GM19239 (cell line): Measurements from ENCODE around the gene PLA2G4E.

Experiments
- DNase-seq: peaks from one replicate; pipeline ENCODE4 v3.0.0; 2011; ENCODE audit warnings: low spot score; ENCODE audit not compliant: insufficient read length
- FAIRE-seq: peaks from 2 replicates; lab custom pipeline; 2011; peaks lifted over from hg19 to GRCh38; lab: Jason Lieb, UNC

PLA2G4E gene

GRCh38 chr15:41982133-41982930, 38.5 kb downstream of the PLA2G4E start:
- FAIRE-seq (no peak), DNase-seq (no peak)

- DNase-seq (no peak), FAIRE-seq (no peak)
These were observed 39.3 kb downstream of the PLA2G4E start for GRCh38 chr15:41981371-41982132.

- no peak for DNase-seq
- no peak for FAIRE-seq
These were observed 40.1 kb downstream of the PLA2G4E start for GRCh38 chr15:41980654-41981323.

GRCh38 chr15:41979493-41980266, 41.2 kb downstream of the PLA2G4E start:
- no peak for DNase-seq
- FAIRE-seq: no peak

GRCh38 chr15:41978534-41978933, 42.3 kb downstream of the PLA2G4E start:
- FAIRE-seq (no peak), DNase-seq (no peak)

GRCh38 chr15:41977757-41978383, 43.0 kb downstream of the PLA2G4E start:
- FAIRE-seq: no peak

GRCh38 chr15:41975669-41976068, 45.2 kb downstream of the PLA2G4E start:
- DNase-seq (no peak), FAIRE-seq (no peak)

More at GRCh38 chr15:41977757-41978383, 43.0 kb downstream of the PLA2G4E start:
- DNase-seq: no peak

GRCh38 chr15:41974041-41974440, 46.8 kb downstream of the PLA2G4E start:
- no peak for FAIRE-seq
- DNase-seq: no peak

- DNase-seq: peak; percentile 93
- FAIRE-seq: peak; percentile 99
These were observed 48.3 kb downstream of the PLA2G4E start, which contains the start of gene EHD4 for GRCh38 chr15:41972253-41973242. EHD4 (minus strand) TSS chr15:41972557; CDS start chr15:41972494, 63 bp downstream.

GRCh38 chr15:41971895-41972252, 49.0 kb downstream of the PLA2G4E start:
- DNase-seq (no peak), FAIRE-seq (no peak)

GRCh38 chr15:41971089-41971894, 49.5 kb downstream of the PLA2G4E start:
- peak; percentile 91 for FAIRE-seq
- DNase-seq: peak; percentile 65

- DNase-seq: no peak
- FAIRE-seq: no peak
These were observed 50.4 kb downstream of the PLA2G4E start for GRCh38 chr15:41970456-41970855.

GRCh38 chr15:41969851-41970431, 50.9 kb downstream of the PLA2G4E start:
- peak; percentile 92 for FAIRE-seq
- DNase-seq: peak; percentile 24

- FAIRE-seq: peak; percentile 68
- DNase-seq: no peak
These were observed 52.1 kb downstream of the PLA2G4E start for GRCh38 chr15:41968701-41969100.

- DNase-seq: peak; percentile 40
- peak; percentile 80 for FAIRE-seq
These were observed 53.2 kb downstream of the PLA2G4E start for GRCh38 chr15:41967506-41968206.

GRCh38 chr15:41966920-41967465, 53.8 kb downstream of the PLA2G4E start:
- no peak for DNase-seq
- no peak for FAIRE-seq
